K562 (cell line): ENCODE measurements around the gene GPATCH4. TPM values are rescaled to one million over a fixed set of nuclear protein-coding genes. Genes with fewer than 3 reads are reported as not detected.
A peak's percentile ranks its signal among the peaks of the same experiment; 100 is the strongest.

Experiments used
- ATAC-seq: fragments of 200-7000 bp; cut with Tn5 transposase; 3 replicates; pipeline ENCODE4 v1.9.1; 2020; ENCODE audit warnings: moderate library complexity
- BruUV-seq: library from RNA; stranded (reverse); fragments of 400-500 nt; replicated peaks from 2 replicates; lab custom pipeline; 2021; lab: Mats Ljungman, UMichigan
- CTCF ChIA-PET: fragments of 300-600 bp; formaldehyde crosslinking; extraction: SDS; loops from one replicate; lab custom pipeline; 2021; ENCODE audit warnings: low intra/inter-chr PET ratio; lab: Yijun Ruan, JAX
- POLR2A ChIA-PET: fragments of 300-600, 350-650 bp; sonication (Branson Sonifier 250); formaldehyde crosslinking; extraction: SDS; loops from one replicate; lab custom pipeline; 2021; ENCODE audit warnings: antibody characterized with exemption, inconsistent platforms; lab: Yijun Ruan, JAX
- DNase-seq, 4 experiments: peaks; one replicate each; pipeline versions ENCODE4 v3.0.0 to v3.0.0-alpha.2; 2011 to 2018; ENCODE audit warnings: low spot score in 3 of 4, mixed read lengths in 3 of 4; ENCODE audit errors: extremely low read depth in 1 of 4
- FAIRE-seq: peaks from 2 replicates; lab custom pipeline; 2011; peaks lifted over from hg19 to GRCh38; lab: Jason Lieb, UNC
- H2AFZ ChIP-seq: 2 replicates; pipeline ENCODE4 v1.6.0; 2011; ENCODE audit warnings: low read depth, low read length, control low read depth, inconsistent platforms
- H3K27ac ChIP-seq: fragments of 200-600 bp; 3 replicates; pipeline ENCODE4 v1.8.0; 2011; ENCODE audit warnings: low read depth, mild to moderate bottlenecking, control low read depth, inconsistent platforms, low read length, moderate library complexity, mixed read lengths; ENCODE audit errors: extremely low read depth
- H3K27me3 ChIP-seq, 2 experiments: fragments of 300-600 bp in 1 of 2; 2 replicates in 1 of 2; 3 replicates in 1 of 2; pipeline versions ENCODE4 v1.6.0 to v1.8.0; 2011; ENCODE audit warnings: inconsistent platforms in 2 of 2, low read length in 2 of 2, mild to moderate bottlenecking in 1 of 2, mixed read lengths in 1 of 2, moderate library complexity in 1 of 2; ENCODE audit not compliant: control insufficient read depth in 2 of 2, insufficient read depth in 2 of 2
- H3K36me3 ChIP-seq: fragments of 300-600 bp; 3 replicates; pipeline ENCODE4 v1.8.0; 2011; ENCODE audit warnings: mild to moderate bottlenecking, low read length, inconsistent platforms; ENCODE audit not compliant: control insufficient read depth, insufficient read depth
- H3K4me1 ChIP-seq, 2 experiments: fragments of 200-600 bp in 1 of 2; replicated peaks in 1 of 2; 2 replicates in 1 of 2; 3 replicates in 1 of 2; pipeline versions ENCODE4 v1.5.1 to v1.8.0; 2011; ENCODE audit warnings: inconsistent platforms in 2 of 2, low read length in 2 of 2, mild to moderate bottlenecking in 1 of 2, mixed read lengths in 1 of 2, moderate library complexity in 1 of 2; ENCODE audit not compliant: control insufficient read depth in 2 of 2, insufficient read depth in 2 of 2
- H3K4me2 ChIP-seq: 2 replicates; pipeline ENCODE4 v1.6.1; 2011; ENCODE audit warnings: low read length, control low read depth, inconsistent platforms, mixed read lengths; ENCODE audit not compliant: insufficient read depth
- H3K4me3 ChIP-seq: fragments of 200-600 bp; sonication (generic), shearing (Covaris generic); 2 replicates; pipeline ENCODE4 v1.5.1; 2016; ENCODE audit warnings: control low read depth, inconsistent platforms
- H3K79me2 ChIP-seq: fragments of 200-600 bp; 3 replicates; pipeline ENCODE4 v1.8.0; 2011; ENCODE audit warnings: low read length, inconsistent platforms; ENCODE audit not compliant: control insufficient read depth, insufficient read depth
- H3K9ac ChIP-seq, 2 experiments: 2 replicates each; pipeline versions ENCODE4 v1.6.0 to v1.6.1; 2011; ENCODE audit warnings: low read depth in 2 of 2, low read length in 2 of 2, control low read depth in 1 of 2, inconsistent platforms in 1 of 2, mild to moderate bottlenecking in 1 of 2, mixed read lengths in 1 of 2; ENCODE audit not compliant: insufficient read depth in 1 of 2
- H3K9me1 ChIP-seq: one replicate; pipeline ENCODE4 v1.6.0; 2011; ENCODE audit warnings: inconsistent platforms, mild to moderate bottlenecking, low read length, moderate library complexity; ENCODE audit not compliant: control insufficient read depth, insufficient read depth
- H3K9me3 ChIP-seq: replicated peaks from 2 replicates; pipeline ENCODE4 v1.5.1; 2011; ENCODE audit warnings: low read depth, low read length, inconsistent platforms; ENCODE audit not compliant: control insufficient read depth, insufficient read depth
- H4K20me1 ChIP-seq: replicated peaks from 2 replicates; pipeline ENCODE4 v1.6.1; 2011; ENCODE audit warnings: low read length, inconsistent platforms, mixed read lengths; ENCODE audit not compliant: control insufficient read depth, insufficient read depth
- FOXJ2 ChIP-seq: fragments of 200-800 bp; sonication (Bioruptor generic); IDR thresholded peaks from 2 replicates; pipeline ENCODE4 v1.6.1; 2016; ENCODE audit warnings: missing genetic modification characterization, missing compliant biosample characterization
- ILF3 ChIP-seq: fragments of 450-650 bp; IDR thresholded peaks from 2 replicates; pipeline ENCODE4 v1.6.1; 2018; ENCODE audit warnings: antibody characterized with exemption, mild to moderate bottlenecking, moderate library complexity, borderline replicate concordance
- MAFK ChIP-seq: IDR thresholded peaks from 2 replicates; pipeline ENCODE4 v1.6.1; 2011; ENCODE audit warnings: low read length, improper control_type of control experiment
- RUNX1 ChIP-seq: sonication (generic); IDR thresholded peaks from 2 replicates; pipeline ENCODE4 v1.6.1; 2016; ENCODE audit warnings: antibody characterized with exemption, low read depth
- SMARCA4 ChIP-seq: fragments of 450-650 bp; IDR thresholded peaks from 2 replicates; pipeline ENCODE4 v1.6.1; 2016
- SMARCE1 ChIP-seq: fragments of 450-650 bp; IDR thresholded peaks from 2 replicates; pipeline ENCODE4 v1.7.1; 2016; ENCODE audit warnings: mild to moderate bottlenecking
- SRF ChIP-seq, 2 experiments: fragments of 250-450, 450-650 bp in 1 of 2; sonication (Bioruptor Pico) in 1 of 2; sonication (generic) in 1 of 2; formaldehyde crosslinking; IDR thresholded peaks; 2 replicates each; pipeline versions ENCODE4 v1.5.0 to v1.5.1; 2020 to 2022; ENCODE audit warnings: mild to moderate bottlenecking in 1 of 2, missing genetic modification reagents in 1 of 2
- TAL1 ChIP-seq: fragments of 450-650 bp; IDR thresholded peaks from 2 replicates; pipeline ENCODE4 v1.6.1; 2016; ENCODE audit warnings: mild to moderate bottlenecking
- ZC3H11A ChIP-seq: IDR thresholded peaks from 2 replicates; pipeline ENCODE4 v1.6.1; 2012; ENCODE audit warnings: low read depth, low read length, improper control_type of control experiment
- ZFP36 ChIP-seq: fragments of 150-350 bp; IDR thresholded peaks from 2 replicates; pipeline ENCODE4 v1.6.1; 2018; ENCODE audit warnings: low read length, low read depth; ENCODE audit not compliant: partially characterized antibody
- ZNF263 ChIP-seq: sonication (generic); formaldehyde crosslinking; IDR thresholded peaks from 2 replicates; pipeline ENCODE4 v1.8.0; 2022; ENCODE audit warnings: mild to moderate bottlenecking, missing genetic modification reagents, borderline replicate concordance
- ZNF324 ChIP-seq: fragments of 250-450 bp; sonication (Bioruptor Pico); IDR thresholded peaks from 2 replicates; pipeline ENCODE4 v1.4.0; 2020; ENCODE audit warnings: mild to moderate bottlenecking
- ZSCAN29 ChIP-seq: fragments of 450-650 bp; IDR thresholded peaks from 2 replicates; pipeline ENCODE4 v1.6.1; 2017
- WGBS: fragments of 100-300 bp; shearing (Covaris generic); methylation state at CpG from one replicate; pipeline ENCODE4 v1.1.6; 2016; ENCODE audit warnings: low coverage, mixed read lengths; ENCODE audit not compliant: insufficient coverage; ENCODE audit errors: missing lambda C conversion rate; 5-methylcytosine and 5-hydroxymethylcytosine counted together
- in situ Hi-C: fragments of 300-500 bp; cut with MboI; formaldehyde crosslinking; loops from 4 replicates; pipeline ENCODE4 v1.15.0; 2018; ENCODE audit warnings: inconsistent platforms, mixed read lengths
- intact Hi-C: fragments of 100-400 bp; cut with micrococcal nuclease; formaldehyde crosslinking; loops from 2 replicates; pipeline ENCODE4 v1.14.2; 2022
- polyA plus RNA-seq, 8 experiments: library from polyadenylated mRNA; depleted of rRNA in 4 of 8; stranded (reverse) in 5 of 8; unstranded in 3 of 8; fragments of >200 nt; fragmentation: Nextera tagmentation in 2 of 8; fragmentation: Illumina TruSeq in 1 of 8; extraction: Ambion mirVana in 2 of 8; extraction: Trizol in 1 of 8; gene quantifications; 2 replicates each; pipeline versions ENCODE4 v1.2.1 to v1.2.3, GENCODE V29; 2011 to 2014; ENCODE audit warnings: inconsistent platforms in 1 of 8, missing spikeins in 1 of 8
- total RNA-seq, 7 experiments: library from RNA; depleted of rRNA in 6 of 7; stranded (reverse); fragments of >200 nt in 6 of 7; fragmentation: Illumina TruSeq in 2 of 7; extraction: Trizol in 2 of 7; gene quantifications; 2 replicates each; pipeline versions ENCODE4 v1.2.1 to v1.2.3, GENCODE V29; 2011 to 2021; ENCODE audit warnings: low replicate concordance in 1 of 7
- TF ChIP-seq, protein P1 (sequence below): fragments of 450-650 bp; IDR thresholded peaks from 2 replicates; pipeline ENCODE4 v1.6.1; 2014; ENCODE audit warnings: low read depth, mild to moderate bottlenecking, moderate library complexity, borderline replicate concordance
- TF ChIP-seq, protein P2 (sequence below): fragments of 250-450 bp; sonication (Bioruptor Pico); IDR thresholded peaks from 2 replicates; pipeline ENCODE4 v1.4.0; 2020; ENCODE audit warnings: mild to moderate bottlenecking
- TF ChIP-seq, protein P3 (sequence below): fragments of 250-450 bp; sonication (Bioruptor Pico); IDR thresholded peaks from 2 replicates; pipeline ENCODE4 v1.8.0; 2021; ENCODE audit warnings: mild to moderate bottlenecking, moderate library complexity
- TF ChIP-seq, protein P4 (sequence below): fragments of 250-450 bp; sonication (Bioruptor Pico); IDR thresholded peaks from 2 replicates; pipeline ENCODE4 v1.8.0; 2021; ENCODE audit warnings: borderline replicate concordance, mild to moderate bottlenecking, moderate library complexity; ENCODE audit not compliant: poor library complexity, severe bottlenecking

Gene GPATCH4
- total and polyA plus RNA-seq, 9 of the 15 experiments (the other 6 are each of a cell fraction or from before 2014, with no cell fraction given) = 43.7 to 105 (median 76.5) TPM

DNA sequence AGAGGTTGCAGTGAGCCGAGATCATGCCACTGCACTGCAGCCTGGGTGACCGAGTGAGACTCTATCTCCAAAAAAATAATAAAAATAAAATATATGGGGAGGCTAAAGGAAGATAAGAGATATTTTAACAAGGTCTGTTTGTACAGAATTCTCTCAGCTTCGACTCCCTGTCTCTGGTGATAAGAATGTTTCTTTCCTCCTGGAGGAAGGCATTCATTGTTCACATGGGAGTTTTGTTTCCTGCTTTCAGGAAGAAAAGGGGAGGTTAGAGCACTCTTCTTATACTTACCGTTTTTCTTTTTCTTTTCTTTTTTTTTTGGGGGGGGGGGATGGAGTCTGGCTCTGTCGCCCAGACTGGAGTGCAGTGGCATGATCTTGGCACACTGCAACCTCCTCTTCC, 11.7 kb downstream of the GPATCH4 start:
- ATAC-seq = no peak
- BruUV-seq = no TSS peak

More for the DNA sequence above, 11.7 kb downstream of the GPATCH4 start:
- no peak for DNase-seq
- ChIA-PET CTCF (interaction anchor here (0.6 kb wide), 1 partner anchor 204 kb away, joined by 3 read pairs; no protein-coding TSS in a partner anchor), POLR2A (interaction anchor here (1.0 to 1.1 kb wide), 5 partner anchors 8 to 134 kb away, joined by 3 to 4 read pairs (median 3); no protein-coding TSS in a partner anchor)
- Histone ChIP-seq H3K79me2 (peaks cover 21% of the 10 kb centered on the region), H2AFZ (peak overlapping the region; percentile 54), H4K20me1 (no peaks in the 10 kb centered on the region), H3K27me3 (no peaks in the 10 kb centered on the region), H3K9ac (no peak overlapping the region), H3K9me3 (no peaks in the 10 kb centered on the region), H3K4me3 (no peak overlapping the region), H3K9me1 (no peaks in the 10 kb centered on the region), H3K4me2 (no peak overlapping the region), H3K4me1 (peaks cover 10 to 15% of the 10 kb centered on the region in 2 experiments; a peak in 4 of 5 replicates), H3K27ac (no peak overlapping the region), H3K36me3 (peaks cover 25% of the 10 kb centered on the region)
- WGBS = 15% methylated on average over 3 of the region's 5 CpGs
- in situ Hi-C loops = no loop called here
- FAIRE-seq = no peak
- no peak for TF ChIP-seq SMARCE1
- TF ChIP-seq, protein P1, sequence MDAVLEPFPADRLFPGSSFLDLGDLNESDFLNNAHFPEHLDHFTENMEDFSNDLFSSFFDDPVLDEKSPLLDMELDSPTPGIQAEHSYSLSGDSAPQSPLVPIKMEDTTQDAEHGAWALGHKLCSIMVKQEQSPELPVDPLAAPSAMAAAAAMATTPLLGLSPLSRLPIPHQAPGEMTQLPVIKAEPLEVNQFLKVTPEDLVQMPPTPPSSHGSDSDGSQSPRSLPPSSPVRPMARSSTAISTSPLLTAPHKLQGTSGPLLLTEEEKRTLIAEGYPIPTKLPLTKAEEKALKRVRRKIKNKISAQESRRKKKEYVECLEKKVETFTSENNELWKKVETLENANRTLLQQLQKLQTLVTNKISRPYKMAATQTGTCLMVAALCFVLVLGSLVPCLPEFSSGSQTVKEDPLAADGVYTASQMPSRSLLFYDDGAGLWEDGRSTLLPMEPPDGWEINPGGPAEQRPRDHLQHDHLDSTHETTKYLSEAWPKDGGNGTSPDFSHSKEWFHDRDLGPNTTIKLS = no peak
- TF ChIP-seq, protein P2, sequence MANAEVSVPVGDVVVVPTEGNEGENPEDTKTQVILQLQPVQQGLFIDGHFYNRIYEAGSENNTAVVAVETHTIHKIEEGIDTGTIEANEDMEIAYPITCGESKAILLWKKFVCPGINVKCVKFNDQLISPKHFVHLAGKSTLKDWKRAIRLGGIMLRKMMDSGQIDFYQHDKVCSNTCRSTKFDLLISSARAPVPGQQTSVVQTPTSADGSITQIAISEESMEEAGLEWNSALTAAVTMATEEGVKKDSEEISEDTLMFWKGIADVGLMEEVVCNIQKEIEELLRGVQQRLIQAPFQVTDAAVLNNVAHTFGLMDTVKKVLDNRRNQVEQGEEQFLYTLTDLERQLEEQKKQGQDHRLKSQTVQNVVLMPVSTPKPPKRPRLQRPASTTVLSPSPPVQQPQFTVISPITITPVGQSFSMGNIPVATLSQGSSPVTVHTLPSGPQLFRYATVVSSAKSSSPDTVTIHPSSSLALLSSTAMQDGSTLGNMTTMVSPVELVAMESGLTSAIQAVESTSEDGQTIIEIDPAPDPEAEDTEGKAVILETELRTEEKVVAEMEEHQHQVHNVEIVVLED (CRISPR knock-in tag) = no peak
- TF ChIP-seq SMARCA4 = no peak
- TF ChIP-seq ZNF324 (CRISPR knock-in tag) = no peak
- no peak for TF ChIP-seq ZNF263
- no peak for TF ChIP-seq MAFK
- TF ChIP-seq ZSCAN29 = no peak
- TF ChIP-seq SRF (CRISPR knock-in tag; IDR thresholded peaks at IDR 0.05) = no peak
- no peak for TF ChIP-seq RUNX1
- TF ChIP-seq, protein P3, sequence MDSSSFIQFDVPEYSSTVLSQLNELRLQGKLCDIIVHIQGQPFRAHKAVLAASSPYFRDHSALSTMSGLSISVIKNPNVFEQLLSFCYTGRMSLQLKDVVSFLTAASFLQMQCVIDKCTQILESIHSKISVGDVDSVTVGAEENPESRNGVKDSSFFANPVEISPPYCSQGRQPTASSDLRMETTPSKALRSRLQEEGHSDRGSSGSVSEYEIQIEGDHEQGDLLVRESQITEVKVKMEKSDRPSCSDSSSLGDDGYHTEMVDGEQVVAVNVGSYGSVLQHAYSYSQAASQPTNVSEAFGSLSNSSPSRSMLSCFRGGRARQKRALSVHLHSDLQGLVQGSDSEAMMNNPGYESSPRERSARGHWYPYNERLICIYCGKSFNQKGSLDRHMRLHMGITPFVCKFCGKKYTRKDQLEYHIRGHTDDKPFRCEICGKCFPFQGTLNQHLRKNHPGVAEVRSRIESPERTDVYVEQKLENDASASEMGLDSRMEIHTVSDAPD (CRISPR knock-in tag) = no peak
- TF ChIP-seq TAL1 = no peak
- TF ChIP-seq ZFP36 = no peak
- TF ChIP-seq ILF3 = no peak
- TF ChIP-seq FOXJ2 (tag) = no peak
- TF ChIP-seq ZC3H11A = no peak
- TF ChIP-seq, protein P4, sequence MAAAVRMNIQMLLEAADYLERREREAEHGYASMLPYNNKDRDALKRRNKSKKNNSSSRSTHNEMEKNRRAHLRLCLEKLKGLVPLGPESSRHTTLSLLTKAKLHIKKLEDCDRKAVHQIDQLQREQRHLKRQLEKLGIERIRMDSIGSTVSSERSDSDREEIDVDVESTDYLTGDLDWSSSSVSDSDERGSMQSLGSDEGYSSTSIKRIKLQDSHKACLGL (CRISPR knock-in tag) = no peak
- intact Hi-C loops = no loop called here
